HepG2 (cell line): ENCODE data around the gene FITM1. TPM values are rescaled to one million over a fixed set of nuclear protein-coding genes. Genes with fewer than 3 reads are reported as not detected.

Experiments used
- CENPT ChIP-seq: sonication (generic); formaldehyde crosslinking; IDR thresholded peaks from 2 replicates; pipeline ENCODE4 v1.8.0; 2022; ENCODE audit warnings: low read depth, mild to moderate bottlenecking, moderate library complexity, missing genetic modification reagents
- DNMT1 ChIP-seq: sonication (generic); formaldehyde crosslinking; IDR thresholded peaks from 2 replicates; pipeline ENCODE4 v1.5.1; 2020; ENCODE audit warnings: mild to moderate bottlenecking, missing genetic modification reagents
- HHEX ChIP-seq: IDR thresholded peaks from 2 replicates; pipeline ENCODE4 v1.6.1; 2016; ENCODE audit warnings: control low read depth
- HMG20B ChIP-seq: conservative IDR thresholded peaks from 2 replicates; pipeline ENCODE4 v1.6.1; 2016; ENCODE audit warnings: missing genetic modification reagents, missing compliant biosample characterization
- KLF11 ChIP-seq: IDR thresholded peaks from 2 replicates; pipeline ENCODE4 v1.6.1; 2016; ENCODE audit warnings: missing compliant biosample characterization
- NFRKB ChIP-seq: fragments of 450-650 bp; IDR thresholded peaks from 2 replicates; pipeline ENCODE4 v1.6.1; 2017
- RAD21 ChIP-seq: fragments of 450-650 bp; formaldehyde crosslinking; IDR thresholded peaks from 2 replicates; pipeline ENCODE4 v1.5.0; 2020; ENCODE audit warnings: mild to moderate bottlenecking
- SP1 ChIP-seq, 2 experiments: fragments of 450-650 bp in 1 of 2; sonication (generic) in 1 of 2; formaldehyde crosslinking in 1 of 2; IDR thresholded peaks; 2 replicates each; pipeline versions ENCODE4 v1.4.0 to v1.6.1; 2016 to 2020; ENCODE audit warnings: missing genetic modification reagents in 1 of 2
- ZFP90 ChIP-seq: sonication (generic); formaldehyde crosslinking; IDR thresholded peaks from 2 replicates; pipeline ENCODE4 v1.8.0; 2022; ENCODE audit warnings: missing genetic modification reagents, mild to moderate bottlenecking, inconsistent platforms, borderline replicate concordance
- ZNF234 ChIP-seq: sonication (generic); formaldehyde crosslinking; conservative IDR thresholded peaks from 2 replicates; pipeline ENCODE4 v1.5.1; 2020; ENCODE audit warnings: mild to moderate bottlenecking, missing genetic modification reagents
- ZNF256 ChIP-seq: sonication (generic); formaldehyde crosslinking; conservative IDR thresholded peaks from 2 replicates; pipeline ENCODE4 v1.4.0; 2020; ENCODE audit warnings: missing genetic modification reagents
- ZNF326 ChIP-seq: sonication (generic); formaldehyde crosslinking; IDR thresholded peaks from 2 replicates; pipeline ENCODE4 v1.4.0; 2020; ENCODE audit warnings: missing genetic modification reagents, borderline replicate concordance
- ZNF564 ChIP-seq: sonication (generic); formaldehyde crosslinking; IDR thresholded peaks from 2 replicates; pipeline ENCODE4 v1.8.1; 2023; ENCODE audit warnings: mild to moderate bottlenecking, missing genetic modification reagents
- ZNF790 ChIP-seq: sonication (generic); formaldehyde crosslinking; IDR thresholded peaks from 2 replicates; pipeline ENCODE4 v1.8.0; 2022; ENCODE audit warnings: missing genetic modification reagents, mild to moderate bottlenecking, borderline replicate concordance
- polyA plus RNA-seq, 8 experiments: library from polyadenylated mRNA; depleted of rRNA in 3 of 8; stranded (reverse) in 7 of 8; unstranded in 1 of 8; fragments of >200 nt; fragmentation: Illumina TruSeq in 4 of 8; extraction: Trizol in 4 of 8; gene quantifications; 2 replicates each; pipeline versions ENCODE4 v1.2.1 to v1.2.3, GENCODE V29; 2011 to 2016; ENCODE audit warnings: low read depth in 4 of 8, missing spikeins in 1 of 8, mixed read lengths in 1 of 8; ENCODE audit not compliant: insufficient read depth in 1 of 8
- total RNA-seq, 5 experiments: library from RNA; depleted of rRNA; stranded (reverse); fragments of >200 nt; fragmentation: Illumina TruSeq; extraction: Trizol; gene quantifications; 2 replicates each; pipeline ENCODE4 v1.2.3, GENCODE V29; 2016; ENCODE audit warnings: low read depth in 1 of 5
- TF ChIP-seq, protein P1 (sequence below): sonication (generic); formaldehyde crosslinking; IDR thresholded peaks from 2 replicates; pipeline ENCODE4 v1.4.0; 2020; ENCODE audit warnings: mild to moderate bottlenecking, missing genetic modification reagents
- TF ChIP-seq, protein P2 (sequence below): sonication (generic); formaldehyde crosslinking; IDR thresholded peaks from 2 replicates; pipeline ENCODE4 v1.8.1; 2022; ENCODE audit warnings: low read depth, mild to moderate bottlenecking, missing genetic modification reagents
- TF ChIP-seq, protein P3 (sequence below), 2 experiments: sonication (generic) in 1 of 2; formaldehyde crosslinking in 1 of 2; IDR thresholded peaks; 2 replicates each; pipeline versions ENCODE4 v1.4.0 to v1.6.1; 2016 to 2020; ENCODE audit warnings: borderline replicate concordance in 1 of 2, low read depth in 1 of 2, mild to moderate bottlenecking in 1 of 2, missing genetic modification reagents in 1 of 2

The FITM1 gene
- total and polyA plus RNA-seq, 2 of the 13 experiments (the other 11 are each of a cell fraction or from before 2014, with no cell fraction given), result 2.7 to 5.8 TPM

DNA sequence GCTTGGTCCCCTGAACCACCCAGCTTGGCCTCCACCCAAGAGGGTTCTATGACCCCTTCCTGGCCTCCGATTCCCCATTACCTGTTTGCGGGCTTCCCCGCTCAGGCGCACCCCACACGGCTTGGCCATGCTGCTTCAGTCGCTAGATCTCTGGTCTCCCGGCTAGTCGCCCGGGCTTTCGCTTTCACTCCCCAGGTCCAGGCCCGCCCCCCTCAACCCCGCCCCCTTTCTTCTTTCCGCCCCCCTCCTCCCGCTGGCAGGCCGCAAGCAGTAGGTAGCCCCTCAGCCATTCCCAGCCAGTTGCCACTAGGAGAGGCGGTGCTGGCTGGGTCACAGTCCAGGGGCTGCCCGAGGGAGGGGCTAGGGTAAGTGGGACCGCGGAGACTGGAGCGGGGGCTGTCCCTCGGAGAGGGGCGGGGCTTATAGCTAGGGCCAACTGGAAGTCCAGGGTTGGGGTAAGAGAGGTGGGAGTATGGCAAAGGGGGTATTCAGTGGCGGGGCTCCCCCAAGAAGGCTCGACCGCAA lies 16.1 kb downstream of the FITM1 start, which contains the start of gene PSME2 (continued):
- TF ChIP-seq RAD21 (peak; percentile 51; the same call in 1 of the 2 replicates), NFRKB (no peak), KLF11 (peak; percentile 45; the same call in 1 of the 2 replicates), ZFP90 (CRISPR knock-in tag) (peak; percentile 21; the same call in 1 of the 2 replicates), ZNF256 (no peak), CENPT (CRISPR knock-in tag) (no peak), ZNF234 (no peak), ZNF790 (CRISPR knock-in tag) (no peak), SP1 (IDR thresholded peaks at IDR 0.05) (no peak), SP1 (CRISPR knock-in tag; IDR thresholded peaks at IDR 0.05) (peak; percentile 91), DNMT1 (CRISPR knock-in tag) (0 out of 2 replicates have a peak, but pooled peaks have one; percentile 81), HHEX (no peak), ZNF564 (CRISPR knock-in tag) (no peak), ZNF326 (CRISPR knock-in tag) (0 out of 2 replicates have a peak, but pooled peaks have one; percentile 55), HMG20B (CRISPR knock-in tag) (no peak; the same call in 1 of the 2 replicates)
- TF ChIP-seq, protein P1, sequence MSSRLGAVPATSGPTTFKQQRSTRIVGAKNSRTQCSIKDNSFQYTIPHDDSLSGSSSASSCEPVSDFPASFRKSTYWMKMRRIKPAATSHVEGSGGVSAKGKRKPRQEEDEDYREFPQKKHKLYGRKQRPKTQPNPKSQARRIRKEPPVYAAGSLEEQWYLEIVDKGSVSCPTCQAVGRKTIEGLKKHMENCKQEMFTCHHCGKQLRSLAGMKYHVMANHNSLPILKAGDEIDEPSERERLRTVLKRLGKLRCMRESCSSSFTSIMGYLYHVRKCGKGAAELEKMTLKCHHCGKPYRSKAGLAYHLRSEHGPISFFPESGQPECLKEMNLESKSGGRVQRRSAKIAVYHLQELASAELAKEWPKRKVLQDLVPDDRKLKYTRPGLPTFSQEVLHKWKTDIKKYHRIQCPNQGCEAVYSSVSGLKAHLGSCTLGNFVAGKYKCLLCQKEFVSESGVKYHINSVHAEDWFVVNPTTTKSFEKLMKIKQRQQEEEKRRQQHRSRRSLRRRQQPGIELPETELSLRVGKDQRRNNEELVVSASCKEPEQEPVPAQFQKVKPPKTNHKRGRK (CRISPR knock-in tag), result no peak
- TF ChIP-seq, protein P2, sequence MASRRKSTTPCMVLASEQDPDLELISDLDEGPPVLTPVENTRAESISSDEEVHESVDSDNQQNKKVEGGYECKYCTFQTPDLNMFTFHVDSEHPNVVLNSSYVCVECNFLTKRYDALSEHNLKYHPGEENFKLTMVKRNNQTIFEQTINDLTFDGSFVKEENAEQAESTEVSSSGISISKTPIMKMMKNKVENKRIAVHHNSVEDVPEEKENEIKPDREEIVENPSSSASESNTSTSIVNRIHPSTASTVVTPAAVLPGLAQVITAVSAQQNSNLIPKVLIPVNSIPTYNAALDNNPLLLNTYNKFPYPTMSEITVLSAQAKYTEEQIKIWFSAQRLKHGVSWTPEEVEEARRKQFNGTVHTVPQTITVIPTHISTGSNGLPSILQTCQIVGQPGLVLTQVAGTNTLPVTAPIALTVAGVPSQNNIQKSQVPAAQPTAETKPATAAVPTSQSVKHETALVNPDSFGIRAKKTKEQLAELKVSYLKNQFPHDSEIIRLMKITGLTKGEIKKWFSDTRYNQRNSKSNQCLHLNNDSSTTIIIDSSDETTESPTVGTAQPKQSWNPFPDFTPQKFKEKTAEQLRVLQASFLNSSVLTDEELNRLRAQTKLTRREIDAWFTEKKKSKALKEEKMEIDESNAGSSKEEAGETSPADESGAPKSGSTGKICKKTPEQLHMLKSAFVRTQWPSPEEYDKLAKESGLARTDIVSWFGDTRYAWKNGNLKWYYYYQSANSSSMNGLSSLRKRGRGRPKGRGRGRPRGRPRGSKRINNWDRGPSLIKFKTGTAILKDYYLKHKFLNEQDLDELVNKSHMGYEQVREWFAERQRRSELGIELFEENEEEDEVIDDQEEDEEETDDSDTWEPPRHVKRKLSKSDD (CRISPR knock-in tag), result no peak; the same call in 1 of the 2 replicates
- TF ChIP-seq, protein P3, sequence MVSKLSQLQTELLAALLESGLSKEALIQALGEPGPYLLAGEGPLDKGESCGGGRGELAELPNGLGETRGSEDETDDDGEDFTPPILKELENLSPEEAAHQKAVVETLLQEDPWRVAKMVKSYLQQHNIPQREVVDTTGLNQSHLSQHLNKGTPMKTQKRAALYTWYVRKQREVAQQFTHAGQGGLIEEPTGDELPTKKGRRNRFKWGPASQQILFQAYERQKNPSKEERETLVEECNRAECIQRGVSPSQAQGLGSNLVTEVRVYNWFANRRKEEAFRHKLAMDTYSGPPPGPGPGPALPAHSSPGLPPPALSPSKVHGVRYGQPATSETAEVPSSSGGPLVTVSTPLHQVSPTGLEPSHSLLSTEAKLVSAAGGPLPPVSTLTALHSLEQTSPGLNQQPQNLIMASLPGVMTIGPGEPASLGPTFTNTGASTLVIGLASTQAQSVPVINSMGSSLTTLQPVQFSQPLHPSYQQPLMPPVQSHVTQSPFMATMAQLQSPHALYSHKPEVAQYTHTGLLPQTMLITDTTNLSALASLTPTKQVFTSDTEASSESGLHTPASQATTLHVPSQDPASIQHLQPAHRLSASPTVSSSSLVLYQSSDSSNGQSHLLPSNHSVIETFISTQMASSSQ (IDR thresholded peaks at IDR 0.05; ENCODE audit: low read depth), result 0 out of 2 replicates have a peak, but pooled peaks have one; percentile 5
- TF ChIP-seq, protein P3 (CRISPR knock-in tag; IDR thresholded peaks at IDR 0.05; ENCODE audit: borderline replicate concordance), result peak; percentile 60; the same call in 1 of the 2 replicates
